OCI-LY1 (cell line): ENCODE data around the gene SMIM33.

Experiments used
- H2AFZ ChIP-seq: fragments of 200-600 bp; sonication (generic), shearing (Covaris generic); 2 replicates; pipeline ENCODE4 v1.6.0; 2014; ENCODE audit warnings: antibody characterized with exemption, mild to moderate bottlenecking, low read length
- H3F3A ChIP-seq: fragments of 200-600 bp; sonication (generic), shearing (Covaris generic); 2 replicates; pipeline ENCODE4 v1.6.0; 2014; ENCODE audit warnings: mild to moderate bottlenecking, antibody characterized with exemption, low read length, moderate library complexity; ENCODE audit not compliant: insufficient read depth
- H3K27ac ChIP-seq: fragments of 200-600 bp; sonication (generic); 2 replicates; pipeline ENCODE4 v1.5.1; 2014; ENCODE audit warnings: low read length, mixed run types, mild to moderate bottlenecking, low read depth; ENCODE audit not compliant: poor library complexity, severe bottlenecking
- H3K27me3 ChIP-seq: fragments of 200-600 bp; sonication (generic); 2 replicates; pipeline ENCODE4 v1.6.0; 2014; ENCODE audit warnings: antibody characterized with exemption, mild to moderate bottlenecking, low read length, moderate library complexity; ENCODE audit not compliant: insufficient read depth
- H3K36me3 ChIP-seq: fragments of 200-600 bp; sonication (generic); 2 replicates; pipeline ENCODE4 v1.6.1; 2014; ENCODE audit warnings: mild to moderate bottlenecking, antibody characterized with exemption, low read length, moderate library complexity, mixed read lengths; ENCODE audit not compliant: insufficient read depth
- H3K4me1 ChIP-seq: fragments of 200-600 bp; sonication (generic); 2 replicates; pipeline ENCODE4 v1.5.1; 2014; ENCODE audit warnings: mild to moderate bottlenecking, low read length, moderate library complexity; ENCODE audit not compliant: insufficient read depth, severe bottlenecking
- H3K4me2 ChIP-seq: fragments of 200-600 bp; sonication (generic), shearing (Covaris generic); 2 replicates; pipeline ENCODE4 v1.6.1; 2014; ENCODE audit warnings: low read length
- H3K4me3 ChIP-seq: fragments of 200-600 bp; sonication (generic); 2 replicates; pipeline ENCODE4 v1.5.1; 2014; ENCODE audit warnings: low read length, low read depth, mild to moderate bottlenecking, mixed read lengths; ENCODE audit not compliant: poor library complexity, severe bottlenecking
- H3K79me2 ChIP-seq: fragments of 200-600 bp; shearing (Covaris generic); 2 replicates; pipeline ENCODE4 v1.6.1; 2016; ENCODE audit warnings: mixed run types, low read length, mixed read lengths; ENCODE audit not compliant: insufficient read depth
- H3K9ac ChIP-seq: fragments of 200-600 bp; sonication (generic), shearing (Covaris generic); 2 replicates; pipeline ENCODE4 v1.6.1; 2014; ENCODE audit warnings: mild to moderate bottlenecking, low read length, mixed read lengths
- H3K9me2 ChIP-seq: fragments of 200-600 bp; sonication (generic), shearing (Covaris generic); 2 replicates; pipeline ENCODE4 v1.6.1; 2014; ENCODE audit warnings: low read depth, mild to moderate bottlenecking, low read length, mixed read lengths
- H3K9me3 ChIP-seq: fragments of 200-600 bp; shearing (Covaris generic); 2 replicates; pipeline ENCODE4 v1.6.1; 2014; ENCODE audit warnings: low read length, mixed read lengths
- H4K20me1 ChIP-seq: fragments of 200-600 bp; sonication (generic), shearing (Covaris generic); 2 replicates; pipeline ENCODE4 v1.6.0; 2016; ENCODE audit warnings: mild to moderate bottlenecking, low read length; ENCODE audit not compliant: insufficient read depth
- EZH2 ChIP-seq: fragments of 200-600 bp; sonication (generic), shearing (Covaris generic); IDR thresholded peaks from 2 replicates; pipeline ENCODE4 v1.8.0; 2017; ENCODE audit warnings: borderline replicate concordance, mixed run types, mild to moderate bottlenecking, antibody characterized with exemption, low read length, moderate library complexity, mixed read lengths
- TF ChIP-seq, protein P1 (sequence below): fragments of 200-600 bp; sonication (generic), shearing (Covaris generic); IDR thresholded peaks from 2 replicates; pipeline ENCODE4 v1.5.1; 2017; ENCODE audit warnings: mild to moderate bottlenecking, antibody characterized with exemption, low read length, moderate library complexity, mixed read lengths

The SMIM33 gene

DNA sequence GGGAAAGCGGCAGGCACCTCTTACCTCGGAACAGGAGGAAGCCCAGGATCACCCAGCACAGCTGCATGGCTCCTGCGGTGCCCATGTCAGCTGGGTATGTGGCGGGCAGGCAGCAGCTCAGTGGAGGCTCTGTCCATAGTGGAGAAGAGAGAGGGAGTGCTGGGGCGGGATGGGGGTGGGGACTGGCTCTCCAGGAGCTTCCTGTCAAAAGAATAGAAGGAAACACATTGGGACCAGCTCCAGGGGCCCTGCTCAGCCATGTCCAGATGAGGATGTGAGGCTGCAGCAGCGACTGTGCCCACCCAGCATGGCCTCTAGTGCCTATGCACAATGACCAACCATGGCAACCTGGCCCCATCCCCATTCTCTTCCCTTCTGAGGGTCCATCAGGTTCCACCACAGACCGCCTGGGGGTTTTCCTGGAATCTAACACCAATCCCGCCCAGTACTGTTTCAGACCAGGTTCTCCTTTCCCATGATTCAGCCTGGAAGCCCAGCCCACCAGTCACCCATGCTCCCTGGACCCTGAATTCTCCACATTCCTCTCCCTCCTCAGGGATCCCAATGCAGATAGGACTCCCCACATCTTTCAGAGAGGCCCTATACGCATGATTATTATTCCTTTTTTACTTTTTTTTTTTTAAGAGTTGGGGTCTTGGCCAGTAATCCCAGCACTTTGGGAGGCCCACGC, 8.1 kb upstream of the SMIM33 start, which contains the start of gene ECSCR:
Gene ECSCR (minus strand): TSS at position 158 of the 691 bp plus-strand sequence. CDS start 73 bp downstream, at position 85.
- H3K4me2 ChIP-seq = no peak within 1 kb of the TSS

DNA sequence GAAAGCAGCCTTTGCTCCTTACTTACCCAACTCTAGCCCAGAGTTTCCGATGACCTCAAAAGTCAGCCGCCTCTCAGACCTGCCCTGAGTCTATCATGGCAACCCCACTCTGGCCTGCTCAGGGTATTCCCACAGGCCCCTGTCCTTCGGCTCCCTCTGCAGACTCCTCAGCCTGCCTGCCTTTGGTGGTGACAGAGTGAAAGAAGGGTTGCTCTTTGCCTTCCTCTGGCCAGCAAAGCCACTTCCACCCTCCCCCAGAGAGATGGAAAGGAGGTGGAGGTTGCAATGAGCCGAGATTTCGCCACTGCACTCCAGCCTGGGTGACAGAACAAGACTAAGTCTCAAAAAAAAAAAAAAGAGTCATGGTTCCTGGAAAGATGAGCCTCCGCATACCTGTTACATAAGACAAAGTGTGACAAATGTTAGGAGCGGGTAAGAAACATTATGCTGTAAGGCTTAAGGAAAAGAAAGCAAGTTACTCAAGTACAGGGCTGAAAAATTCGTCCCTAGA, 2.3 kb upstream of the SMIM33 start:
- no peaks in the 10 kb centered on the region for H3K36me3 ChIP-seq
- no peak for TF ChIP-seq EZH2
- TF ChIP-seq, protein P1, sequence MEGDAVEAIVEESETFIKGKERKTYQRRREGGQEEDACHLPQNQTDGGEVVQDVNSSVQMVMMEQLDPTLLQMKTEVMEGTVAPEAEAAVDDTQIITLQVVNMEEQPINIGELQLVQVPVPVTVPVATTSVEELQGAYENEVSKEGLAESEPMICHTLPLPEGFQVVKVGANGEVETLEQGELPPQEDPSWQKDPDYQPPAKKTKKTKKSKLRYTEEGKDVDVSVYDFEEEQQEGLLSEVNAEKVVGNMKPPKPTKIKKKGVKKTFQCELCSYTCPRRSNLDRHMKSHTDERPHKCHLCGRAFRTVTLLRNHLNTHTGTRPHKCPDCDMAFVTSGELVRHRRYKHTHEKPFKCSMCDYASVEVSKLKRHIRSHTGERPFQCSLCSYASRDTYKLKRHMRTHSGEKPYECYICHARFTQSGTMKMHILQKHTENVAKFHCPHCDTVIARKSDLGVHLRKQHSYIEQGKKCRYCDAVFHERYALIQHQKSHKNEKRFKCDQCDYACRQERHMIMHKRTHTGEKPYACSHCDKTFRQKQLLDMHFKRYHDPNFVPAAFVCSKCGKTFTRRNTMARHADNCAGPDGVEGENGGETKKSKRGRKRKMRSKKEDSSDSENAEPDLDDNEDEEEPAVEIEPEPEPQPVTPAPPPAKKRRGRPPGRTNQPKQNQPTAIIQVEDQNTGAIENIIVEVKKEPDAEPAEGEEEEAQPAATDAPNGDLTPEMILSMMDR = no peak
- no peaks in the 10 kb centered on the region for H4K20me1 ChIP-seq
- no peaks in the 10 kb centered on the region for H3F3A ChIP-seq
- no peaks in the 10 kb centered on the region for H3K9me3 ChIP-seq
- peaks cover 17% of the 10 kb centered on the region; the same call in 1 of the 2 replicates for H3K27me3 ChIP-seq
- H3K9me2 ChIP-seq = no peaks in the 10 kb centered on the region
- no peaks in the 10 kb centered on the region for H3K79me2 ChIP-seq
- peaks cover 4% of the 10 kb centered on the region for H3K4me1 ChIP-seq
- H3K27ac ChIP-seq = no peak overlapping the region
- no peak overlapping the region for H3K4me2 ChIP-seq
- H3K9ac ChIP-seq = no peak overlapping the region
- no peak overlapping the region for H3K4me3 ChIP-seq
- H2AFZ ChIP-seq = no peak overlapping the region

More for the DNA sequence above, 8.1 kb upstream of the SMIM33 start, which contains the start of gene ECSCR:
- no peak within 1 kb of the TSS for H3K4me3 ChIP-seq
- H3K9me2 ChIP-seq = no peaks in the 10 kb centered on the region
- no peaks in the 10 kb centered on the region for H3K4me1 ChIP-seq
- H3F3A ChIP-seq = no peaks in the 10 kb centered on the region
- H3K9me3 ChIP-seq = no peaks in the 10 kb centered on the region
- H3K9ac ChIP-seq = no peak within 1 kb of the TSS
- no peaks in the 10 kb centered on the region for H3K36me3 ChIP-seq
- no peak within 1 kb of the TSS for H3K27ac ChIP-seq
- no peaks in the 10 kb centered on the region for H4K20me1 ChIP-seq
- H2AFZ ChIP-seq = no peak within 1 kb of the TSS
- no peaks in the 10 kb centered on the region for H3K27me3 ChIP-seq
- TF ChIP-seq, protein P1 = no peak
- no peaks in the 10 kb centered on the region for H3K79me2 ChIP-seq

DNA sequence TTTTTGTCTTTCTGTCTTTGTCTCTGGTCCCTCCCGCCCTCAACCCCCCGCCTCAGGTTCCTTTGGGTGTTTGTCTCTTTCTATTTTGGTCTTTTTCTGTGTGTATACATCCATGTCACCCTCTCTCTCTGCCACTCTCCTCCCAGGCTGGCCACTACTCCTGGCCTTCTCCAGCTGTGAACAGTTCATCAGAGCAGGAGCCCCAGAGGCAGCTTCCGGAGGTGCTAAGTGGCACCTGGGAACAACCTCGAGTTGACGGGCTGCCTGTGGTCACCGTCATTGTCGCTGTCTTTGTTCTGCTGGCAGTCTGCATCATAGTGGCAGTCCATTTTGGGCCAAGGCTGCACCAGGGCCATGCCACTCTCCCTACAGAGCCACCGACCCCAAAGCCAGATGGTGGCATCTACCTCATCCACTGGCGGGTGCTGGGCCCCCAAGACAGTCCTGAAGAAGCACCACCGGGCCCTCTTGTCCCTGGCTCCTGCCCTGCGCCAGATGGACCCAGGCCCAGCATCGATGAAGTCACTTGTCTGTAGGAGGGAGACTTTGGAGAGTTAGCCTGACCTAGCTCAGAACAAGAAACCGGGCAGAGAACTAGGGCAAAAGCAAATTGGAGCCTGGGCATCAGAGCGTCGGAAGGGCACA, 1.7 kb downstream of the SMIM33 start:
- H3F3A ChIP-seq = no peaks in the 10 kb centered on the region
- no peak overlapping the region for H3K4me2 ChIP-seq
- H3K4me1 ChIP-seq = peaks cover 4% of the 10 kb centered on the region
- H3K9me2 ChIP-seq = no peaks in the 10 kb centered on the region
- H3K36me3 ChIP-seq = no peaks in the 10 kb centered on the region
- TF ChIP-seq, protein P1 = no peak
- no peak for TF ChIP-seq EZH2
- no peak overlapping the region for H3K9ac ChIP-seq
- H3K27ac ChIP-seq = no peak overlapping the region
- H3K79me2 ChIP-seq = no peaks in the 10 kb centered on the region
- H3K27me3 ChIP-seq = peaks cover 22% of the 10 kb centered on the region; the same call in 1 of the 2 replicates
- no peak overlapping the region for H2AFZ ChIP-seq
- no peak overlapping the region for H3K4me3 ChIP-seq
- H4K20me1 ChIP-seq = no peaks in the 10 kb centered on the region
- no peaks in the 10 kb centered on the region for H3K9me3 ChIP-seq
